Spleen (tissue), 11 donors: ENCODE results near the gene ACAN. TPM values are rescaled to one million over a fixed set of nuclear protein-coding genes. Genes with fewer than 3 reads are reported as not detected.

ENCODE experiments used
- DNase-seq: peaks from one replicate; pipeline ENCODE4 v3.0.0-alpha.2; 2020
- H3K27ac ChIP-seq, 8 donors: fragments of 200-600 bp; sonication (generic) in 7 of 8; 1 replicate in 4 of 8; 2 replicates in 4 of 8; pipeline versions ENCODE4 v1.5.0 to v1.8.0; 2016 to 2021; ENCODE audit warnings: inconsistent platforms in 4 of 8, mild to moderate bottlenecking in 4 of 8, moderate library complexity in 1 of 8
- H3K27me3 ChIP-seq, 7 donors: fragments of 200-600 bp; sonication (generic) in 6 of 7; replicated peaks in 1 of 7; 1 replicate in 4 of 7; 2 replicates in 3 of 7; pipeline versions ENCODE4 v1.5.0 to v1.8.0; 2016 to 2021; ENCODE audit warnings: inconsistent platforms in 3 of 7, mild to moderate bottlenecking in 1 of 7
- H3K36me3 ChIP-seq, 6 donors: fragments of 200-600 bp; sonication (generic) in 5 of 6; 1 replicate in 4 of 6; 2 replicates in 2 of 6; pipeline versions ENCODE4 v1.5.0 to v1.8.0; 2016 to 2021; ENCODE audit warnings: inconsistent platforms in 2 of 6
- H3K4me1 ChIP-seq, 6 donors: fragments of 200-600 bp; sonication (generic) in 5 of 6; 1 replicate in 3 of 6; 2 replicates in 3 of 6; pipeline versions ENCODE4 v1.5.0 to v1.8.0; 2016 to 2021; ENCODE audit warnings: inconsistent platforms in 3 of 6
- H3K4me3 ChIP-seq, 8 donors: fragments of 200-600 bp; sonication (generic) in 7 of 8; 1 replicate in 4 of 8; 2 replicates in 4 of 8; pipeline versions ENCODE4 v1.5.0 to v1.8.0; 2016 to 2021; ENCODE audit warnings: inconsistent platforms in 4 of 8, mild to moderate bottlenecking in 4 of 8, moderate library complexity in 2 of 8
- H3K9me3 ChIP-seq, 8 donors: fragments of 200-600 bp; sonication (generic) in 7 of 8; 1 replicate in 4 of 8; 2 replicates in 4 of 8; pipeline versions ENCODE4 v1.5.0 to v1.8.0; 2016 to 2021; ENCODE audit warnings: inconsistent platforms in 4 of 8
- POLR2A ChIP-seq, 3 donors: fragments of 450-650 bp; IDR thresholded peaks; one replicate each; pipeline ENCODE4 v1.5.1; 2017; ENCODE audit warnings: antibody characterized with exemption in 3 of 3, mild to moderate bottlenecking in 1 of 3
- POLR2AphosphoS5 ChIP-seq, 3 donors: sonication (generic); formaldehyde crosslinking; IDR thresholded peaks; one replicate each; pipeline ENCODE4 v1.5.1; 2017; ENCODE audit warnings: antibody characterized with exemption in 3 of 3
- WGBS, 5 donors: extraction: QIAGEN DNeasy Blood & Tissue Kit in 3 of 5; methylation state at CpG; one replicate each; pipeline versions ENCODE4 v1.1.5 to v1.1.7; 2013 to 2018; 5-methylcytosine and 5-hydroxymethylcytosine counted together
- intact Hi-C: fragments of 100-400 bp; cut with DNase I; formaldehyde crosslinking; loops from one replicate; pipeline ENCODE4 v1.15.0; 2023; ENCODE audit warnings: low total_unique reads
- polyA plus RNA-seq, 3 donors: library from polyadenylated mRNA; stranded (reverse); fragments of 200-250 nt; gene quantifications; one replicate each; pipeline ENCODE4 v1.2.1, GENCODE V29; 2013
- total RNA-seq, 7 donors: library from RNA; depleted of rRNA in 3 of 7; stranded (reverse); fragments of >200 nt in 3 of 7; fragmentation: NEBNext Ultra II Directional in 4 of 7; extraction: Animal tissue kit (Norgen Biotek cat#: 25700) in 4 of 7; gene quantifications; one replicate each; pipeline versions ENCODE4 v1.1.0 to v1.2.1, GENCODE V29; 2016 to 2021
- TF ChIP-seq, protein P1 (sequence below), 11 experiments: fragments of 200-600 bp in 7 of 11; fragments of 450-650 bp in 4 of 11; sonication (generic) in 4 of 11; IDR thresholded peaks in 8 of 11; conservative IDR thresholded peaks in 3 of 11; 1 replicate in 7 of 11; 2 replicates in 4 of 11; pipeline versions ENCODE4 v1.4.0 to v1.8.0; 2016 to 2021; ENCODE audit warnings: antibody characterized with exemption in 11 of 11, inconsistent platforms in 4 of 11, mild to moderate bottlenecking in 1 of 11
- donor health status: healthy with polysubstance abuse.
- donor health status: DM: no; HTN: no; CAD: no; lungs with moderate emphysema.
- donor health status: DM: no; HTN: no; CAD: no.
- donor health status: Bipolar disorder and iron deficiency.
- donor health status: healthy.
- donor health status: DM: no; HTN: no; CAD: no.
- donor health status: DM: yes; HTN: yes; CAD: no.

ACAN gene
- total and polyA plus RNA-seq, 10 donors = 0.09 to 2.1 (median 0.87) TPM

DNA sequence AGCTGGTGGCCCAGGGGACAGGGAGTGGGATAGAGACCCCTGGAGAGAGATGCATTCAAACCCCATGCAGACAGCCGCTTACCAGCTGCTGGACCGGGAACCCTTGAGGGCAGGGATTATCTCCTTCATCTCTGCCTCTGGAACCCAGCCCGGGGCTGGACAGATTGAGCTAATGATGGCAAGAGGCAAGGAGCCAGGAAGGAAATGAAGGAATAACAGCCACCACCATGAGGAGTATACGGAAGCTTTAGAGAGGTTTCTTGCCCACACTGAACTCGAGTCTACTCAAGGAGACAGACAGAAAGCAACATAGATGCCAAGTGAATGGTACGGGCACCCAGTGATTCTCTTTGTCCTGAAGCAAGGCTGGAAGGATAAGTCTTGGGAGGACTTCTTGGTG lies 68.9 kb downstream of the ACAN start:
- no peak for TF ChIP-seq POLR2AphosphoS5 (IDR thresholded peaks at IDR 0.05)
- TF ChIP-seq POLR2A (IDR thresholded peaks at IDR 0.05) = no peak
- TF ChIP-seq, protein P1, sequence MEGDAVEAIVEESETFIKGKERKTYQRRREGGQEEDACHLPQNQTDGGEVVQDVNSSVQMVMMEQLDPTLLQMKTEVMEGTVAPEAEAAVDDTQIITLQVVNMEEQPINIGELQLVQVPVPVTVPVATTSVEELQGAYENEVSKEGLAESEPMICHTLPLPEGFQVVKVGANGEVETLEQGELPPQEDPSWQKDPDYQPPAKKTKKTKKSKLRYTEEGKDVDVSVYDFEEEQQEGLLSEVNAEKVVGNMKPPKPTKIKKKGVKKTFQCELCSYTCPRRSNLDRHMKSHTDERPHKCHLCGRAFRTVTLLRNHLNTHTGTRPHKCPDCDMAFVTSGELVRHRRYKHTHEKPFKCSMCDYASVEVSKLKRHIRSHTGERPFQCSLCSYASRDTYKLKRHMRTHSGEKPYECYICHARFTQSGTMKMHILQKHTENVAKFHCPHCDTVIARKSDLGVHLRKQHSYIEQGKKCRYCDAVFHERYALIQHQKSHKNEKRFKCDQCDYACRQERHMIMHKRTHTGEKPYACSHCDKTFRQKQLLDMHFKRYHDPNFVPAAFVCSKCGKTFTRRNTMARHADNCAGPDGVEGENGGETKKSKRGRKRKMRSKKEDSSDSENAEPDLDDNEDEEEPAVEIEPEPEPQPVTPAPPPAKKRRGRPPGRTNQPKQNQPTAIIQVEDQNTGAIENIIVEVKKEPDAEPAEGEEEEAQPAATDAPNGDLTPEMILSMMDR (IDR thresholded peaks at IDR 0.05 in 8 of 11, conservative IDR thresholded peaks at IDR 0.05 in 3 of 11) = no peak
- Histone ChIP-seq H3K36me3 (peaks cover 0 to 17% (median 0%) of the 10 kb centered on the region in 6 donors), H3K4me1 (no peaks in the 10 kb centered on the region), H3K27ac (no peak overlapping the region), H3K27me3 (no peaks in the 10 kb centered on the region), H3K9me3 (no peaks in the 10 kb centered on the region), H3K4me3 (no peak overlapping the region)
- intact Hi-C loops = no loop called here
- DNase-seq = no peak
- 73 to 87% (median 79%) methylated on average over 6 of the region's 6 CpGs for WGBS, 5 donors

DNA sequence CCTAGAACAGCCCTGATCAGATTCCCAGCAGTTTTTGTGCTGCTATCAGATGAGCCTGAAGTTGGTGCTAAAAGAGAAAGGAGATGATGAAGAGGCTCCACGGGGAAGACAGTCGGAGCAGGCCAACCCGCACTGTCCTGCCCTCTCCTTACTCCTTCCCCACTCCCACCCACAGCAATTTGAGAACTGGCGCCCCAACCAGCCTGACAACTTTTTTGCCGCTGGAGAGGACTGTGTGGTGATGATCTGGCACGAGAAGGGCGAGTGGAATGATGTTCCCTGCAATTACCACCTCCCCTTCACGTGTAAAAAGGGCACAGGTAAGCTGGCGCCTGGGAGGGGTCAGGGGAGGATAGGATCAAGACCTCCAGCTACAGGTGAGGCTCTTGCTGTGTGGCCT lies 69.5 kb downstream of the ACAN start:
- TF ChIP-seq POLR2A (IDR thresholded peaks at IDR 0.05) (no peak), POLR2AphosphoS5 (IDR thresholded peaks at IDR 0.05) (no peak)
- TF ChIP-seq, protein P1 (IDR thresholded peaks at IDR 0.05 in 8 of 11, conservative IDR thresholded peaks at IDR 0.05 in 3 of 11) = no peak
- Histone ChIP-seq H3K27ac (no peak overlapping the region), H3K36me3 (peaks cover 0 to 23% (median 0%) of the 10 kb centered on the region in 6 donors), H3K4me3 (no peak overlapping the region), H3K4me1 (no peaks in the 10 kb centered on the region), H3K27me3 (no peaks in the 10 kb centered on the region), H3K9me3 (no peaks in the 10 kb centered on the region)
- no peak for DNase-seq
- 69 to 86% (median 80%) methylated on average over 8 to 9 of the region's 9 CpGs for WGBS, 5 donors
- intact Hi-C loops = no loop called here

DNA sequence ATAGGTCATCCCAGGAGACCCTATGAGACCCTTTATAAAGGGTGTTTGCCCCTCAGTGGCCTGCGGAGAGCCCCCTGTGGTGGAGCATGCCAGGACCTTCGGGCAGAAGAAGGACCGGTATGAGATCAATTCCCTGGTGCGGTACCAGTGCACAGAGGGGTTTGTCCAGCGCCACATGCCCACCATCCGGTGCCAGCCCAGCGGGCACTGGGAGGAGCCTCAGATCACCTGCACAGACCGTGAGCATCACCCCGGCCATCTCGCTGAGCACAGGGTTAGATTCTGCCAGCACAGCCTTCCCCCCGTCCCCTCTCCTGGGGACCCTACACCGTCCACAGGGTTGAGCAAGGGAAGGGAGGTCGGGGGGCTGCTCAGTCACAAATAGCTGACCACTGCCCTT lies 70.5 kb downstream of the ACAN start:
- no peak for DNase-seq
- WGBS, 5 donors = 88 to 97% (median 92%) methylated on average over 4 to 13 of the region's 13 CpGs
- intact Hi-C loops = no loop called here

DNA sequence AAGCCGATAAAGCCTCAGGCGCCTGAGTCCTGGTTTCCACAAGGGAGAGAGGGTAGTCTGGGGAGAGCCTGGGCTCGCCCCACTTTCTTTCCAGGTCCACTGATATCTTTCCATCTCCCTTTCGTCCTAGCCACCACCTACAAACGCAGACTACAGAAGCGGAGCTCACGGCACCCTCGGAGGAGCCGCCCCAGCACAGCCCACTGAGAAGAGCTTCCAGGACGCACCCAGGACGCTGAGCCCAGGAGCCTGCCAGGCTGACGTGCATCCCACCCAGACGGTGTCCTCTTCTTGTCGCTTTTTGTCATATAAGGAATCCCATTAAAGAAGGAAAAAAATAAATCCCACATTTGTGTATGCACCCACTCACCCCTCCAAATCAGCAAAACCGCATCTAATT lies 71.0 kb downstream of the ACAN start:
- H3K9me3 ChIP-seq = no peaks in the 10 kb centered on the region
- no peak overlapping the region for H3K4me3 ChIP-seq
- no peaks in the 10 kb centered on the region for H3K4me1 ChIP-seq
- H3K36me3 ChIP-seq = peaks cover 0 to 33% (median 0%) of the 10 kb centered on the region in 6 donors
- intact Hi-C loops = no loop called here
- no peak overlapping the region for H3K27ac ChIP-seq
- no peak for DNase-seq
- 86 to 94% (median 92%) methylated on average over 15 of the region's 15 CpGs for WGBS, 5 donors
- H3K27me3 ChIP-seq = no peaks in the 10 kb centered on the region
- no peak for TF ChIP-seq POLR2A (IDR thresholded peaks at IDR 0.05)
- TF ChIP-seq, protein P1 (IDR thresholded peaks at IDR 0.05 in 8 of 11, conservative IDR thresholded peaks at IDR 0.05 in 3 of 11) = no peak
- TF ChIP-seq POLR2AphosphoS5 (IDR thresholded peaks at IDR 0.05) = no peak

More for the DNA sequence above, 70.5 kb downstream of the ACAN start:
- no peaks in the 10 kb centered on the region for H3K9me3 ChIP-seq
- no peak overlapping the region for H3K4me3 ChIP-seq
- H3K36me3 ChIP-seq = peaks cover 0 to 32% (median 0%) of the 10 kb centered on the region in 6 donors
- no peaks in the 10 kb centered on the region for H3K4me1 ChIP-seq
- no peak overlapping the region for H3K27ac ChIP-seq
- no peaks in the 10 kb centered on the region for H3K27me3 ChIP-seq
- TF ChIP-seq, protein P1 (IDR thresholded peaks at IDR 0.05 in 8 of 11, conservative IDR thresholded peaks at IDR 0.05 in 3 of 11) = no peak
- TF ChIP-seq POLR2A (IDR thresholded peaks at IDR 0.05) = no peak
- TF ChIP-seq POLR2AphosphoS5 (IDR thresholded peaks at IDR 0.05) = no peak
